Erythroblast (primary cell): Measurements from ENCODE around the gene KCTD10.
"Not testable (repeated sequence)": the region's sequence is repeated elsewhere in the genome, so short reads cannot be mapped to it uniquely, and the experiment has no call there.

ENCODE experiments used
- DNase-seq, 2 experiments: peaks; one replicate each; lab custom pipeline; 2025; lab: John Stamatoyannopoulos, UW
- GATA1 ChIP-seq: IDR thresholded peaks from 2 replicates; pipeline ENCODE4 v1.6.1; 2011; ENCODE audit warnings: low read depth, mild to moderate bottlenecking, control low read depth, low read length, moderate library complexity
- POLR2A ChIP-seq: IDR thresholded peaks from 2 replicates; pipeline ENCODE4 v1.6.1; 2011; ENCODE audit warnings: mild to moderate bottlenecking, low read length

The KCTD10 gene

DNA sequence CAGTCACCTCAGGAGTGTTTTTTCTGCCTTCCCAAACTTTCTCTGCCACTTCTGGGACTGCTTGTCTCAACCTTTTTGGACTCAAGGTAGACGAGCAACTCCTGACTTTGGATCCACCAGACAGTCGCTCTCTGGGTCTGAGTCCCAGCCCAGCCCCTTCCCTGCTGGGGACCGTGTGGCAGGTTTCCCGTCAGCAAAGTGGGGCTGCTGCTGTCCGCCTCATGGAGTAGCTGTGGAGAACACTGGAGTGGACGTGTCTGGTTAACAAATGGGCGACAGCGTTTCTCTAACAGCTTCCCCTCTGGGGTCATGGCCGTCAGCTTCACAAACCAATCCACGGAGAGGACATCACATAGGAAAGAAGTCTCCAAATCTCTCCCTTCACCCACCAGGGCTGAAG is 54.8 kb downstream of the KCTD10 start:
- DNase-seq, result no peak
- no peak for TF ChIP-seq GATA1
- TF ChIP-seq POLR2A, result no peak

GRCh38 chr12:109421355-109422087 is 55.6 kb downstream of the KCTD10 start:
- no peak for DNase-seq
- no peak for TF ChIP-seq GATA1
- TF ChIP-seq POLR2A, result no peak

- no peak for DNase-seq
- TF ChIP-seq POLR2A (no peak), GATA1 (no peak)
Measured at GRCh38 chr12:109418848-109419480, 58.1 kb downstream of the KCTD10 start.

GRCh38 chr12:109406147-109406546 is 71.0 kb downstream of the KCTD10 start:
- DNase-seq, result not testable (repeated sequence)

GRCh38 chr12:109404841-109405240 is 72.3 kb downstream of the KCTD10 start:
- DNase-seq, result not testable (repeated sequence)
